OCI-LY1 (cell line): ENCODE results near the gene SCLY.

Source experiments
- EZH2 ChIP-seq: fragments of 200-600 bp; sonication (generic), shearing (Covaris generic); IDR thresholded peaks from 2 replicates; pipeline ENCODE4 v1.8.0; 2017; ENCODE audit warnings: borderline replicate concordance, mixed run types, mild to moderate bottlenecking, antibody characterized with exemption, low read length, moderate library complexity, mixed read lengths
- TF ChIP-seq, protein P1 (sequence below): fragments of 200-600 bp; sonication (generic), shearing (Covaris generic); IDR thresholded peaks from 2 replicates; pipeline ENCODE4 v1.5.1; 2017; ENCODE audit warnings: mild to moderate bottlenecking, antibody characterized with exemption, low read length, moderate library complexity, mixed read lengths

DNA sequence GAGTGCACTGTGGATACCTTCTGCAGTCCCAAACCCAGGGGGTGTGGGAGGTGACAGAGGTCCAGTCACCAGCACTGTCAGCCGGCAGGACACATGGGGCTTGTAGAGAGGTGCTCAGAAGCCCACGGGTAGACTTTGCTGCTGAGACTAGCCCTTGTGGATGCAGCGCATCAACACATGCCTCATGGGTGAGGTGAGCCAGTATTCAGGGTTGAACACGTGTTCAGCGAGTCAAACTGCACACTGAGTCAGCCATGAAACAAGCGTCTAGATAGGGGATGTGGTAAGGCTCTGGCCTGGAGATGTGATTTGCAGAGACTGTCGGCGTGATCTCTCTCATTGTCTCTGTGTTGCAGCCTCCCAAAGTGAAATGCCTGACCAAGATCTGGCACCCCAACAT is 35.8 kb upstream of the SCLY start:
- TF ChIP-seq, protein P1, sequence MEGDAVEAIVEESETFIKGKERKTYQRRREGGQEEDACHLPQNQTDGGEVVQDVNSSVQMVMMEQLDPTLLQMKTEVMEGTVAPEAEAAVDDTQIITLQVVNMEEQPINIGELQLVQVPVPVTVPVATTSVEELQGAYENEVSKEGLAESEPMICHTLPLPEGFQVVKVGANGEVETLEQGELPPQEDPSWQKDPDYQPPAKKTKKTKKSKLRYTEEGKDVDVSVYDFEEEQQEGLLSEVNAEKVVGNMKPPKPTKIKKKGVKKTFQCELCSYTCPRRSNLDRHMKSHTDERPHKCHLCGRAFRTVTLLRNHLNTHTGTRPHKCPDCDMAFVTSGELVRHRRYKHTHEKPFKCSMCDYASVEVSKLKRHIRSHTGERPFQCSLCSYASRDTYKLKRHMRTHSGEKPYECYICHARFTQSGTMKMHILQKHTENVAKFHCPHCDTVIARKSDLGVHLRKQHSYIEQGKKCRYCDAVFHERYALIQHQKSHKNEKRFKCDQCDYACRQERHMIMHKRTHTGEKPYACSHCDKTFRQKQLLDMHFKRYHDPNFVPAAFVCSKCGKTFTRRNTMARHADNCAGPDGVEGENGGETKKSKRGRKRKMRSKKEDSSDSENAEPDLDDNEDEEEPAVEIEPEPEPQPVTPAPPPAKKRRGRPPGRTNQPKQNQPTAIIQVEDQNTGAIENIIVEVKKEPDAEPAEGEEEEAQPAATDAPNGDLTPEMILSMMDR, result no peak
- no peak for TF ChIP-seq EZH2
